DMS79 treated with DMSO at 0.1 percent for 48 hours (cell line): Measurements from ENCODE around the gene NOTCH2.
A peak's percentile ranks its signal among the peaks of the same experiment; 100 is the strongest.

Experiments used
- DNase-seq: peaks from one replicate; lab custom pipeline; 2025; lab: John Stamatoyannopoulos, UW

NOTCH2 gene

GRCh38 chr1:119906927-119907652 lies 162.4 kb downstream of the NOTCH2 start:
- DNase-seq, result no peak

- no peak for DNase-seq
These were observed 166.0 kb downstream of the NOTCH2 start for GRCh38 chr1:119903443-119903835.

- no peak for DNase-seq
These were observed 166.6 kb downstream of the NOTCH2 start for GRCh38 chr1:119902775-119903442.

GRCh38 chr1:119898981-119899720 lies 170.3 kb downstream of the NOTCH2 start:
- no peak for DNase-seq

- no peak for DNase-seq
These were observed 170.9 kb downstream of the NOTCH2 start for GRCh38 chr1:119898530-119898929.

- no peak for DNase-seq
These were observed 173.2 kb downstream of the NOTCH2 start, which contains the start of gene ADAM30 for GRCh38 chr1:119896303-119896702. Gene ADAM30, minus strand, starts transcription at chr1:119896515. Its CDS starts 179 bp downstream, at chr1:119896336.

- no peak for DNase-seq
These were observed 174.4 kb downstream of the NOTCH2 start for GRCh38 chr1:119895102-119895501.

- DNase-seq, result no peak
These were observed 175.4 kb downstream of the NOTCH2 start for GRCh38 chr1:119893827-119894700.

- DNase-seq, result no peak
These were observed 176.1 kb downstream of the NOTCH2 start for GRCh38 chr1:119893238-119893791.

- no peak for DNase-seq
These were observed 178.1 kb downstream of the NOTCH2 start for GRCh38 chr1:119891386-119891785.

- no peak for DNase-seq
These were observed 181.0 kb downstream of the NOTCH2 start for GRCh38 chr1:119888476-119888875.

- DNase-seq, result no peak
These were observed 182.0 kb downstream of the NOTCH2 start for GRCh38 chr1:119887427-119887826.

- DNase-seq, result no peak
These were observed 183.3 kb downstream of the NOTCH2 start for GRCh38 chr1:119885903-119886783.

- no peak for DNase-seq
These were observed 184.8 kb downstream of the NOTCH2 start for GRCh38 chr1:119884711-119885110.

- DNase-seq, result no peak
These were observed 185.6 kb downstream of the NOTCH2 start for GRCh38 chr1:119883826-119884225.

GRCh38 chr1:119882132-119883049 lies 187.1 kb downstream of the NOTCH2 start:
- DNase-seq, result no peak

- no peak for DNase-seq
These were observed 189.7 kb downstream of the NOTCH2 start for GRCh38 chr1:119879510-119880434.

- peak; percentile 67 for DNase-seq
These were observed 191.3 kb downstream of the NOTCH2 start for GRCh38 chr1:119878171-119878570.
